Measurements from ENCODE around the gene KRTAP1-4. TPM values are rescaled to one million over a fixed set of nuclear protein-coding genes. Genes with fewer than 3 reads are reported as not detected.
"Not testable (repeated sequence)": the region's sequence is repeated elsewhere in the genome, so short reads cannot be mapped to it uniquely, and the experiment has no call there.

KRTAP1-4 gene
- total RNA-seq, 6 experiments from 2014 or later: not detected

DNA sequence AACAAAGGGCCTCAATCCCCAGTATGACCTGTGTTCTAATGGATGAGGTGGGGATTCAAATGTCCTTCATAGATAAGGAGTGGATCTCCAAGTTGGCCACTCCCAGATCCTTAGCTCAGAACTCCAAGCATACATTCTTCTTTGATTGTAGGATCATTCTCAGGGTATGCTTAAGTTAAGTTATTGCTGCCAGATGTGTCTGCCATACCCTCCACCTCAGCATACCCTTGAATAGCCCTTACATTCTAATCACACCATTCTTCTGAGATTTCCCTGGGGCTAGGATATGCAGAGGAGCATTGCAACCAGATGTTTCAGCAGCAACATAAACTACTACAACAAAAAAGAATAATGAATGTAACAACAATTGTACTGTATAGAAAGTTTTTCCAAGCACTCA is 37.3 kb upstream of the KRTAP1-4 start:
- Histone ChIP-seq H3K36me3 (no peaks in the 10 kb centered on the region), H3K4me3 (no peak overlapping the region), H3K27ac (no peak overlapping the region), H3K27me3 (peaks cover 0 to 1% of the 10 kb centered on the region in 2 donors), H3K4me1 (no peaks in the 10 kb centered on the region), H3K9me3 (no peaks in the 10 kb centered on the region)
- ATAC-seq: no peak
- no peak for DNase-seq
- TF ChIP-seq, protein P1, sequence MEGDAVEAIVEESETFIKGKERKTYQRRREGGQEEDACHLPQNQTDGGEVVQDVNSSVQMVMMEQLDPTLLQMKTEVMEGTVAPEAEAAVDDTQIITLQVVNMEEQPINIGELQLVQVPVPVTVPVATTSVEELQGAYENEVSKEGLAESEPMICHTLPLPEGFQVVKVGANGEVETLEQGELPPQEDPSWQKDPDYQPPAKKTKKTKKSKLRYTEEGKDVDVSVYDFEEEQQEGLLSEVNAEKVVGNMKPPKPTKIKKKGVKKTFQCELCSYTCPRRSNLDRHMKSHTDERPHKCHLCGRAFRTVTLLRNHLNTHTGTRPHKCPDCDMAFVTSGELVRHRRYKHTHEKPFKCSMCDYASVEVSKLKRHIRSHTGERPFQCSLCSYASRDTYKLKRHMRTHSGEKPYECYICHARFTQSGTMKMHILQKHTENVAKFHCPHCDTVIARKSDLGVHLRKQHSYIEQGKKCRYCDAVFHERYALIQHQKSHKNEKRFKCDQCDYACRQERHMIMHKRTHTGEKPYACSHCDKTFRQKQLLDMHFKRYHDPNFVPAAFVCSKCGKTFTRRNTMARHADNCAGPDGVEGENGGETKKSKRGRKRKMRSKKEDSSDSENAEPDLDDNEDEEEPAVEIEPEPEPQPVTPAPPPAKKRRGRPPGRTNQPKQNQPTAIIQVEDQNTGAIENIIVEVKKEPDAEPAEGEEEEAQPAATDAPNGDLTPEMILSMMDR (IDR thresholded peaks at IDR 0.05): no peak
- TF ChIP-seq POLR2A (IDR thresholded peaks at IDR 0.05): no peak
- intact Hi-C loops (cut with DNase I): no loop called here

DNA sequence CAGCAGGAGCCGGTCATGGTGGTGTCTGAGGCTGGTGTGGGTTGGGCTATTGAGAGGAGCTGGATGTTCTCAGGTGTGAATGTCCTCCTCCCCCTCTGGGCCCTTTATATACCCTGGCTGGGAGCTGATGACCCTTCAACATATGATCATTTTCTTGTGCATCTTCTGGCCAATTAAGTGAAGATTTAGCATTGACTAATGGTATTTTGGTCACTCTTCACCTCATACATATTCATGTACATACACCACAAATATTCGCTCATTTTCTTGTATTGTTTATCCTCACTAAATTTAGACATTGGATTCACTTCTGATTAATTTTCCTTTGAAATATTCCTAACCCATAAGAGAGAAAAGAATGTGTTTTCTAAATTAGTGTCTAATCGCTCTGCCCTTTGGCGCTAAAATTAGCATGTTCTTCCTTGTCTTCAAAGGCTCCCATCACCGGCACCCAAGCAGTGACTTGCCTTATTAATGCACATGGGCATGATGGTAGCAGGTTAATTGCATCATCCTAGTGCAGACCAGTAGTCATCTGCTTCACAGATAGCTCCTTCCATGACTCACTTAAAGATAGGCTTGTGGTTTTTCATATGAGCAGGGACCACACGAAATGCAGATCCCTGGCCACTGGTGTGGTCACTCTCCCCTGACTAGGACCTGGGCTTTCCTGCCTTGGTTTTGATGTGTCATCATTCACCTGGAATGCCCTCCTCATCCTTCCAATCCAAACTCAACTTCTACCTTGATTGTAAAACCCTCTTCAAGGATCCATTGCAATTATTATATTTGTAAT is 36.0 kb upstream of the KRTAP1-4 start, which contains the start of gene KRTAP2-4:
Gene KRTAP2-4 (minus strand): TSS at position 51 of the 796 bp plus-strand sequence. CDS start 34 bp downstream, at position 17.
- Histone ChIP-seq H3K4me3 (no peak within 1 kb of the TSS), H3K27me3 (peaks cover 0 to 5% of the 10 kb centered on the region in 2 donors), H3K4me1 (no peaks in the 10 kb centered on the region), H3K36me3 (no peaks in the 10 kb centered on the region), H3K27ac (no peak within 1 kb of the TSS), H3K9me3 (no peaks in the 10 kb centered on the region)
- TF ChIP-seq POLR2A (IDR thresholded peaks at IDR 0.05): no peak
- TF ChIP-seq, protein P1 (IDR thresholded peaks at IDR 0.05): no peak
- no peak for ATAC-seq
- intact Hi-C loops (cut with DNase I): no loop called here
- WGBS (ENCODE audit: insufficient coverage, low coverage, low lambda C conversion rate, missing lambda C conversion rate): 74% methylated on average over 5 of the region's 6 CpGs
- DNase-seq: no peak

DNA sequence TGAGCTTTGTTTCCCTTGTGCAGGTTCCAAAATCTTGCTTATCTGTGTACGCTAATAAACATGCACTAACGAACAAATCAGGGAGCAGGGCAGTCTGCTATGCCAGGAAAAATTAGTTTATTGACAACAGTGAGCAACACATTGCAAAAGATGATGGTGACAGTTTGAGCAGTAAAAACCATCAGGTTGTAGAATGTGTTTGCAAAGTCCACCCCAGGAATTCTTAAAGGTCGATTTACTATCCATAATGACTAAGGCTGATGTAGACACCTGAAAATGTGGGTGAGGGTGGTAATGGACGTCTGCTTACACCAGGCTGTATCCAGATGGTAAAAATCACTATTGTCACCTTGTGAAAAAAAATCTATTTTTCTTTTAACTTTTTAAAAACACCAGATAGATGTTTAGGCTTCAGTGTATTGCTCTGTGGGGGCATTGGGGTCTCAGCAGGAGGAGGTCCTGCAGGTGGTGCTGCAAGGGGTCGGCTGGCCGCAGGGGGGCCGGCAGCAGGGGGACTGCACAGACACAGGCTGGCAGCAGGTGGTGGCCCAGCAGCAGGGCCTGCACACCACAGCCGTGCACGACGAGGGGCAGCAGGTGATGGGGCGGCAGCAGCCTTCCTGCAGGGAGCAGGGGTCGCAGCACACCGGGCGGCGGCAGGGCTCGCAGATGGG is 35.2 kb upstream of the KRTAP1-4 start:
- H3K9me3 ChIP-seq; H3K36me3 ChIP-seq; H3K27me3 ChIP-seq; H3K27ac ChIP-seq; intact Hi-C loops (cut with DNase I); H3K4me3 ChIP-seq; DNase-seq; H3K4me1 ChIP-seq: not testable (repeated sequence)
- 48% methylated on average over 7 of the region's 16 CpGs for WGBS (ENCODE audit: insufficient coverage, low coverage, low lambda C conversion rate, missing lambda C conversion rate)
- peak in 1 of 4 donors; percentile 43 for ATAC-seq

DNA sequence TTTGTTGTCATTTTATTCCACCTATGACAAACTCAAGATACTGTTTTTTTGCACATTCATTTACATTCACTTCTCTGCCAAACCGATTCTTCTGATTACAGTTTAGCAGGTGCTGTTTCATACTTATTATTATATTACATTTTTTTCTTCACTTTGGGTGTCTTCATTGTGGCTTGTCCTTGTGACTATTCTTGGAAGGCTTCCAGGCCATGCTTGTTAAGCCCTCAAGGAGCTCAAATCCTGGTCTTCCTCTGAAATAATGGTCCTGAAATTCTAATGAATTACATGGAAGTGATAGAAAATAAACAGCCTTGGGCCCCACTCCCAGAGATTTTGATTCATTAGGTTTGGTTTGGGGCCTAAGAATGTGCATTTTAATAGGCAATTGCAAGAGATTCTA is 34.3 kb upstream of the KRTAP1-4 start:
- no peaks in the 10 kb centered on the region for H3K9me3 ChIP-seq
- no peak for DNase-seq
- intact Hi-C loops (cut with DNase I): no loop called here
- WGBS (ENCODE audit: insufficient coverage, low coverage, low lambda C conversion rate, missing lambda C conversion rate): 59% methylated on average over 1 of the region's 1 CpG
- TF ChIP-seq POLR2A (IDR thresholded peaks at IDR 0.05): no peak
- TF ChIP-seq, protein P1 (IDR thresholded peaks at IDR 0.05): no peak
- no peak overlapping the region for H3K27ac ChIP-seq
- no peak for ATAC-seq
- no peaks in the 10 kb centered on the region for H3K36me3 ChIP-seq
- peaks cover 0 to 5% of the 10 kb centered on the region in 2 donors for H3K27me3 ChIP-seq
- H3K4me1 ChIP-seq: no peaks in the 10 kb centered on the region
- no peak overlapping the region for H3K4me3 ChIP-seq

DNA sequence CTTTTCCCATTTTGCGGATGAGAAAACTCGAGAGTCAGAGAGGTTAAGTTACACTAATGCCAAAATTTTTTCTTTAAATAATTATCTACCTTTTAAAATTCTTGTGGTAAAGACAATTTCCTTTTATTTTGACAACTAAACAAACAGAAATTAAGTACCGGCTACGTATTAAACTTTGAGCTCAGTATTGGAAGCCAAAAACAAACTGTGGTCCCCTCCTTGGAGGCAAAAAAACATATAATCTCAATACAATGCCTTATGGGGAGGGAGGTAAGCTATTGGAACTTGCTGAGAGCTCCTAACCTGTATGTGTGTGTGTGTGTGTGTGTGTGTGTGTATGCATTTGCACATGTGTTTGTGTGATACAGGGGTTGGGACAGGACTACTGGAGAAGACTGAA is 33.5 kb upstream of the KRTAP1-4 start:
- 54% methylated on average over 4 of the region's 4 CpGs for WGBS (ENCODE audit: insufficient coverage, low coverage, low lambda C conversion rate, missing lambda C conversion rate)

More for the DNA sequence above, 33.5 kb upstream of the KRTAP1-4 start:
- no peak for ATAC-seq
- H3K9me3 ChIP-seq: no peaks in the 10 kb centered on the region
- no peaks in the 10 kb centered on the region for H3K4me1 ChIP-seq
- intact Hi-C loops (cut with DNase I): no loop called here
- H3K4me3 ChIP-seq: no peak overlapping the region
- H3K27me3 ChIP-seq: peaks cover 0 to 5% of the 10 kb centered on the region in 2 donors
- TF ChIP-seq, protein P1 (IDR thresholded peaks at IDR 0.05): no peak
- TF ChIP-seq POLR2A (IDR thresholded peaks at IDR 0.05): no peak
- no peak for DNase-seq
- H3K36me3 ChIP-seq: no peaks in the 10 kb centered on the region
- no peak overlapping the region for H3K27ac ChIP-seq

All from right lobe of liver (tissue), 6 donors.